NOMO-1 treated with dmso at 0.1 percent for 144 hours (cell line): ENCODE measurements around the gene PDIA2.

Source experiments
- DNase-seq: peaks from one replicate; lab custom pipeline; 2025; ENCODE audit not compliant: unreplicated experiment; lab: John Stamatoyannopoulos, UW

Gene PDIA2

DNA sequence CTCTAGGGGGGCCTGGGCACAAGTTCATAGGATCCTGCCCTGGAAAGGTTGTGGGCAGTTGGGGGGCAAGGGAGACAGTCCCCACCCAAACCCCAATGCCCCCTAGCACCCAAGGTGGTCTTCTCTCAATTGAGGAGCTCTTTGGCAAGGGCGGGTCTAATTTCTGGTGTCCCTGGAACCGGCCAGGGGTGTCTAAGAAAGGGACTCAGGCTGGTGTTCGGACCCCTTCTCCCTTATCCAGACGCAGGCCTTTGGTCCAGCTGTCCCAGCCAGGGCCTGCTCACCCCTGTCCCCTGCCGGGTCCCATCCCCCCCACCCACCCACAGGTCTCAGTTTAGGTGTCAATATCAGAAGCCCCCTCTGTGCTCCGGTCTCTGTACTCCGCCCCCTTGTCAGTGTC is 3.4 kb upstream of the PDIA2 start:
- no peak for DNase-seq

GRCh38 chr16:280005-280460 is 2.9 kb upstream of the PDIA2 start:
- DNase-seq = no peak

DNA sequence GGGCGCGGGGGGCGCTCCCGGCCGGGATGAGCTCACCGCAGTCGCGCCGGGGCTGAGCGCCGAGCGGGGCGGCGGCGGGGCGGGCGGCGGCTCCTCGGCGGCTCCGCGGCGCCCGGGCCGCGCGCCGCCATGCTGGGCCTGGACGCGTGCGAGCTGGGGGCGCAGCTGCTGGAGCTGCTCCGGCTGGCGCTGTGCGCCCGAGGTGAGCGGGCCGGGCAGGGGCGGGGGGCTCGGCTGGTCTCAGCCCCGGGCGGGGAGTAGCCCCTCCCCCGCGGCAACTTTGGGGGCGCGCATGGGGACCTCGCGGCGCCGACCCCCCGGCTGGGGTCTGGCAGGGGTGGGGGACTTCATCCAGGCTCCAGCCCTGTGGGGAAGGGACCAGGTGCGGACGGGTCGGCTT is 2.4 kb upstream of the PDIA2 start, which contains the start of gene ARHGDIG:
ARHGDIG (plus strand) TSS at position 40 of the 400 bp plus-strand sequence; CDS start at position 130, 90 bp downstream.
- DNase-seq = no peak

GRCh38 chr16:280991-281659 is 1.8 kb upstream of the PDIA2 start:
- no peak for DNase-seq

GRCh38 chr16:281660-282255 is 1.2 kb upstream of the PDIA2 start:
- no peak for DNase-seq

DNA sequence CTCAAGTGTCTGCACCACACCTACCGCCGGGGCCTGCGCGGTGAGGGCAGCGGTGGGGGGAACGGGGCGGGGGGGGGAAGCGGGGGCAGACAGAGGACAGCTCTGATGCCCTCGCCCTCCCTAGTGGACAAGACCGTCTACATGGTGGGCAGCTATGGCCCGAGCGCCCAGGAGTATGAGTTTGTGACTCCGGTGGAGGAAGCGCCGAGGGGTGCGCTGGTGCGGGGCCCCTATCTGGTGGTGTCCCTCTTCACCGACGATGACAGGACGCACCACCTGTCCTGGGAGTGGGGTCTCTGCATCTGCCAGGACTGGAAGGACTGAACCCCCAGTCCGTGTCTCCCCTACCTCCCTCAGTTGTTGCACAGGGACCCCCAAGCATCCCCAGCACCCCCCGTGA is 473 bp upstream of the PDIA2 start:
- DNase-seq = no peak

DNA sequence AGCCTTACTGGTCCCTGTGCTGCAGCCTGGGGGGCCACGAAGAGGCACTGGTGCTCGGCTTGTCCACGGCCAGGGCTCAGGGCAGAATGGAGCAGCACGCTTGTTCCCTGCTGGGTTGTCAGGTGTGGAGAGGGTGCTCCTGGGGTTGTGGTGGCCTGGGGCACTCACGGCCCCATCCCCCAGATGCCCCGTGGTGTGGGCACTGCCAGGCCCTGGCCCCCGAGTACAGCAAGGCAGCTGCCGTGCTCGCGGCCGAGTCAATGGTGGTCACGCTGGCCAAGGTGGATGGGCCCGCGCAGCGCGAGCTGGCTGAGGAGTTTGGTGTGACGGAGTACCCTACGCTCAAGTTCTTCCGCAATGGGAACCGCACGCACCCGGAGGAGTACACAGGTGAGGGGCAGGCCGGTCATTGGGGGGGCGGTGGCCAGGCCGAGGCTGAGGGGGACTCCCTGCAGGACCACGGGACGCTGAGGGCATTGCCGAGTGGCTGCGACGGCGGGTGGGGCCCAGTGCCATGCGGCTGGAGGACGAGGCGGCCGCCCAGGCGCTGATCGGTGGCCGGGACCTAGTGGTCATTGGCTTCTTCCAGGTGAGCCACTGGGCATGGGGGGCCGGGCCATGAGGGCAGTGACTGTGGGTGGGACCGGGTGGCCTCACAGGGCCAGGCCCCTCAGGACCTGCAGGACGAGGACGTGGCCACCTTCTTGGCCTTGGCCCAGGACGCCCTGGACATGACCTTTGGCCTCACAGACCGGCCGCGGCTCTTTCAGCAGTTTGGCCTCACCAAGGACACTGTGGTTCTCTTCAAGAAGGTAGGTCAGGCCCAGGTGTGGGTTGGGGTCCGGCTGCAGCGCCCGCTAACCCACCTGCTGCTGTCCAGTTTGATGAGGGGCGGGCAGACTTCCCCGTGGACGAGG is 1.5 kb downstream of the PDIA2 start:
- DNase-seq = no peak

GRCh38 chr16:285146-286055 is 2.4 kb downstream of the PDIA2 start:
- DNase-seq = no peak

GRCh38 chr16:286491-287297 is 3.7 kb downstream of the PDIA2 start:
- no peak for DNase-seq

GRCh38 chr16:287298-287811 is 4.4 kb downstream of the PDIA2 start:
- no peak for DNase-seq

GRCh38 chr16:287981-288920 is 5.3 kb downstream of the PDIA2 start:
- no peak for DNase-seq

DNA sequence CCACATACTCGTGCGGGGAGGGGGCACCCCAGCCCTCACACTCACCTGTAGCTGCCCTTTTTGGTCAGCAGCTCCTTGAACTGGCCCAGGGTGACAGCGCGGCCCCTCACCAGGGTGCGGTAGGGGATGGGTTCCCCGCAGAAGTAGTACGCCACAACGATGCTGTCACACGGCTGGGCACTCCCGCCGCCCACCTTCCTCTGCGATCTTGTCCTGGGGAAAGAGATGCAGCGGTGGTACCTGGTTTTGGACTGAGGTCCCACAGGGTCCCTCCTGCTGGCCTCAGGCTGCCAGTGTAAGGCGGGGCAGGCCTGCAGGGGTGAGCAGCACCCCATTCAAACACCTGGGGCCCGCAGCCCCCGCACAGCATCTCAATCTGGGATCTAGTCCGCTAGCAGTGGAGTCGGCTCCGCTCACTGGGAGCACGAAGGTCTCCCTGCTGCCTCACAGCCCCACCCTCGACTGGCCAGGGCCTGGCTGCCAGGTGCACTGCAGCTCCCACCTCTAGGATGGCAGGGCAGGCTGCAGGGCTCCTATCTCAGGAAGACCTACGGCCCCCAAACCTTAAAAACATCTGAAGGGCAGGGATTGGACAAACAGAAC is 6.5 kb downstream of the PDIA2 start:
- no peak for DNase-seq

DNA sequence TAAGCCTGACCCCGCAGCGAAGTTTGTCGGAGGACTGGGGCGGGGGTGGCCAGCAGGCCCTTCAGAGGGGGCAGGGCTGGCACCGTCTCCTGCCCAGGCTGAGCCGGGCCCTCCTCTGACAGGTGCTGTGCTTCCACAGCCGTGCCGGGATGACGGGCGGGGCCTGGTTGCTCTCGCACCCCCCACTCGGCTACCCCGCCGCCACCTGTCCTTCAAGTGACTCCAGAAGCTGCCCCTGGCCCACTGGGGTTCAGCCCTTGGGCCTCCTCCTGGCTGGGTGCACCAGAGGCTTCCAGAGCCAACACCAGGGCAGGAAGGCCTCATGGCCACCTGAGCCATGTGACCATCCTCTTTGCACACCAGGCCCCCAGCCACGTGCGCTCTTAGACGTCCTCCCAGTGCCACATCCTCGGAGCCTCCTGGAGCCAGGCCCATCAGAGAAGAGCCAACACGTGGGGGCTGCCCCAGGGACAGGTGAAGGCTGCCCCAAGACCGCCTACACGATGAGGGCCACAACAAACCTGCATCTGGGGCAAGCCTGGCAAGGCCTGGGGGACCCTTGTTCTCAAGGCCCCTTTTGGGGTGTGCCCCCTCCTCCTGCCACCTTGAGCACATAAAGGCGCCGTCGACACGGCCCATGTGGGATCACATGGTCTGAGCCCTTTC is 7.2 kb downstream of the PDIA2 start:
- no peak for DNase-seq

- no peak for DNase-seq
Measured at GRCh38 chr16:290681-291405, 7.9 kb downstream of the PDIA2 start.

DNA sequence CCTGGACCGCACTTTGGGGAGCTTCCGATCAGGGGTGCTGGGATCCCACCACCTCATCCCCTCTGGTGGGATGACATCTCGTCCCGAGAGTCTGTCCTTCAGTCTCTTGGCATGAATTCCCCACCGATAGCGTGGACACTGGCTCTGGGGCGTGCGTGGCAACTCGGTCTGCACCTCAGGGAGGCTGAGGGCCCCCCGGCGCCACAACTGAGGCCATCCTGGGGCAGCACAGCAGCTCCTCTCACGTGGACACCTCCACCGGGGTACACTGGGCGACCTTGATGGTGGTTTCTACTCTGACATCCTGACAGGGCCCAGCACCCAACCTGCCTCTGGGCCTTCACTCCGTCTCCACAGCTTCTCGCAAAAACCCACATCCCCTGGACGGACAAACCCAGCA is 8.6 kb downstream of the PDIA2 start:
- DNase-seq = no peak

DNA sequence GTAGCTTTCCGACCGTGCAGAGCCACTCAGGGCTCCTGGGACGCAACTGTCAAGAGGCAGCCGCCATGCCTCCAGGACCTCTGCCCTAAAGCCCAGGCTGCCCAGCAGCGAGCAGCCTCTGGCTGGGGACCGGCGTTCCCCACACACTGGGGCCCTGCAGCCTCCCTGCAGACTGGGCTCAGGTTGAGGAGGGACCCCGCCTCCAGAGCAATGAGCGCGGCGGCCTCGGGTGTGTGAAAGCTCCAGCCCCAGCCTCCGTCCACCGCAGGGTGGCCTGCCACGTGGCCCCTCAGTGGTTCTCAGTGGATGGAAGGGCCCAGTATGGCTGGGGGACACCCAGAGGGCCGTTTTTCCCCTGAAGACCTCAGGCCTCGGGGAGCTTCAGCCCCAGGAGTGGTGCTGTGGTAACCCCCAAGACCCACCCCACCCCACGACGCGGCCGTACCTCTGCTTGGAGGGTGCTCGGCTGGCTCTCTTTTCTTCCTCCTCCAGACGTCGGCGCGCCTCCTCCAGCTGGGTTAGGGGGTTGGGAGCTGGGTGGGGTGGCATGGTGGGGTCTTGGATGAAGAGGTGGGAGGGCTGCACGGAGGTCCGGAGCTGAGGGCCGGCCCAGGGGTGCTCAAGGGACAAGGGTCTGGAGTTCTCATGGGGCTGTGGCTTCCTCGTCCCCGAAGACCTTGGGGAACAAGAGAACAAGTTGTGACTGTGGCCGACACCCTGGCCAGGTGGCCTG is 10.2 kb downstream of the PDIA2 start:
- no peak for DNase-seq
